ENCODE results near the gene PALLD. TPM values are rescaled to one million over a fixed set of nuclear protein-coding genes. Genes with fewer than 3 reads are reported as not detected.
A peak's percentile ranks its signal among the peaks of the same experiment; 100 is the strongest.

PALLD gene
- total RNA-seq, 1 experiment from 2014 or later = 50.0 TPM

DNA sequence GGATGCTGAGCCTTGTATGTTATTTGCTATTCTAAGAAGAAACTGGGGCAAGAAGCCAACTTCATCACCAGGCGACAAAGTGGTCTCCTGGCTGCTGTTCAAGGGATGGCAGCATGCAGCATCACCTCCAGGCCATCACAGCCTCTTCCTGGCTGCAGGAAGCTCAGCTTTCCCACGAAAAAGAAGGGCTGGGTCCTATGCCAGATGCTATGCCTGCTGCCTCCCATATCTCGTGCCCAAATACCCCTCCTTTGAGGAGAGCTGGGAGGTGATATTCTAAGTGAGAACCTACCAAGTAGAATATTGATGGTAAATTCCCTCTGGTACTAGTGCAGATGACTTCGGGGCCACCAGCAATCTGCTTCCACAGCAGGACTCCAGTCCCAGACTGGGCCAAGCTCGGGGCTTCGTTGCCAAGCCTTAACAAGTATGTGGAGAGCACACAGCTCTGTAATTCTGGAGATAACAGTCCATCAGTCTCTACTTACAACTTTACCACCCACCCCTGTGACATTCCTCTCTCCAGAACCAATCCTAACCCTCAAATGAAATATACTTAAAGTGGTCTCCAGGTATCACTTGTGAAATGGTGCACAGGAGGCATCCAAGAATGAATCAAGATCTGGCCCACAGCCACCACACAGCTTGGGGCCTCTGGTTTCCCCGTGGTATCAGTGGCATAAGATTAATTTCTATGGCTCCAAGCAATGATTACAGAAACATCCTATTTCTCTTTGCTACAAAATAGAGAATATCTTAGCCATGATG, 149.3 kb downstream of the PALLD start:
- DNase-seq (ENCODE audit: low read depth) = no peak

GRCh38 chr4:168647646-168648375, 151.0 kb downstream of the PALLD start:
- DNase-seq (ENCODE audit: low read depth) = no peak

DNA sequence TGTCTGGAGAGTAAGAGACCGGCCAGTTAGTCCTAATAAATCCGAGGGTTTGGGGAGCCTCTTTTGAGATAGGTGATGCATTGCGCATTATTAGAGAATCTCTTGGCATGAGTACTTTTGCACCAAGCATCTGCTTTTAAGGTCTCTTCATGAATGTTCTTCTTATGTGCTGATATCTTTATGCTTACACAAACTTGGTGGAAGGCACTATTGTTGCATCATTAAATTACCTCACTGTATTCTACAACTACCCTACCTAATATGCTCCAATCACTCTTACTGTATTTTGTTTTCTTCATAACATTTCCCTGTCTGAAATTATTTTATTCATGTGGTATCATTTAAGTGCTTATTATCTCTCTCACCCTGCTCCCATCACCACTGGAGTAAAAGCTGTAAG, 151.6 kb downstream of the PALLD start:
- no peak for DNase-seq (ENCODE audit: low read depth)

GRCh38 chr4:168648929-168649328, 152.1 kb downstream of the PALLD start:
- peak; percentile 57 for DNase-seq (ENCODE audit: low read depth)

GRCh38 chr4:168651374-168651773, 154.5 kb downstream of the PALLD start:
- DNase-seq (ENCODE audit: low read depth) = peak; percentile 46

- no peak for DNase-seq (ENCODE audit: low read depth)
These were observed 155.0 kb downstream of the PALLD start for GRCh38 chr4:168651864-168652263.

DNA sequence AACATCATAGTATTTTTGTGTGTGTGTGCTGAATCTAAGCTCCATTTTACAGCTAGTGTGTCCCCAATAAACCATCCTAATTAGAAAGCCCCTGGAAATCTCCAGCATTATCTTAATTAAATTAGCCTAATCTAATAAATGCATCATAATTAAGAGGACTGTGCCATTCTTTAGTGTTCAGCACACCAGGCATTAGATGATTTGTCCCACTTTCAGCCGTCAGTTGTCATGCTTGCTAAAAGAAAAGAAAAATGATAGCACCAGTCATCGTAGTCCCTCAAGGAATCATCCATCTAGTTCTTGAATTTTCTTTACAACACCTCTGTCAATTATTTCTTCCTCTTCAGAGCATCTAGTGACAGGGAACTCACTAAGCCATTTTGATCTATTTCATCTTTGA, 155.9 kb downstream of the PALLD start:
- DNase-seq (ENCODE audit: low read depth) = no peak

DNA sequence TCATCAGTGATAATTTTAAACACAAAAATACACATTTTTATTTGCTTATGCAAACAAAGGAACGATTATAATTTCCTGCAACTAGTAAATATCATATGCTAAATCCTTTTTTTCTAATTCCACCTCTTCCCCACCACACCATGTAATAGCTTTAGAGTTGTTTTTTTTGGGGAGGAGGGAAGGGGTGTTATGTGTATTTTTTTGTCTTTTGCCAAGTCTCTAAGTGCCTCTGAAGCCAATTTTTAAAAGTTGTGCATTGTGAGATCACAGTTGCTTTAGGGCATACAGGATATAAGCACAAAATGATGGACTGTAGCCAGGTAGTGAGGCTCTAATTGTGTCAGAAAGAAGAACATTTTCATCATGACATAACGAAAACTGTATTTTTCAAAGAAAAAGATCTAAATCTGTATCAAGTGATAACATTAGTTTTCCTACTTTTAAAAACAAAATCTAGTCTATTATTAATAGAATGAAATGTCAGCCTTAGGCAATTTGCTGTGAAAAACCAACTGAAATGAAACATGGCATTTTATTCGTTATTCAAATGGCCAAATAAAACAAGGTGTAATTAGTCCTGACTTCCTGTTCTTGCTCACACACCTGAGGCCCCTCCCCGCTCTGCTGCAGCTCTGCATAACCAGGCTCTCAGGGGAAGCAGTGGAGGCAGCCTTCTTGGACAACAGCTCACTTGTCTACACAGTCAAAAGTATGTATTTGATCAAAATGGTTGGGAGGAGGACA, 157.4 kb downstream of the PALLD start:
- no peak for DNase-seq (ENCODE audit: low read depth)

GRCh38 chr4:168654848-168655174, 158.0 kb downstream of the PALLD start:
- DNase-seq (ENCODE audit: low read depth) = no peak

DNA sequence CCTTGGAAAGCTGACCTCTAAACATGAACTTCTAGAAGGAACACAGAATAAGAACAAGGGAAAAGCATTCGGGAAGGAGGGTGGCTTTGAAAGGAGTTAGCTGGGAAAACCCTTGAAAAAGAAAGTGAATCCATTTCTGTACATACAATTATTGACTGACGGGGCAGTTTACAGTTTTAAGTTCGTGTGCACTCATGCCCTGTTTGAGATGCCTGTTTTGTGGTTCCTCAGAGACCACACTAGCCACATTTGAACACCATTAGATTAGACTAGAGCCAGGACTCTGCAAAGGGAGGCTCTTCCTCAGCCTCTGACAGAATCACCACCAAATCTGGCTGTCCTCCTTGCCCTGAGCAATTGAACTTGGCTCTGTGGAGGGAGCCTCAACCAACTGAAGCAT, 158.3 kb downstream of the PALLD start:
- DNase-seq (ENCODE audit: low read depth) = no peak

GRCh38 chr4:168656055-168656660, 159.3 kb downstream of the PALLD start:
- DNase-seq (ENCODE audit: low read depth) = peak; percentile 35

GRCh38 chr4:168656946-168657473, 160.2 kb downstream of the PALLD start:
- DNase-seq (ENCODE audit: low read depth) = no peak

GRCh38 chr4:168658751-168659150, 161.9 kb downstream of the PALLD start:
- no peak for DNase-seq (ENCODE audit: low read depth)

DNA sequence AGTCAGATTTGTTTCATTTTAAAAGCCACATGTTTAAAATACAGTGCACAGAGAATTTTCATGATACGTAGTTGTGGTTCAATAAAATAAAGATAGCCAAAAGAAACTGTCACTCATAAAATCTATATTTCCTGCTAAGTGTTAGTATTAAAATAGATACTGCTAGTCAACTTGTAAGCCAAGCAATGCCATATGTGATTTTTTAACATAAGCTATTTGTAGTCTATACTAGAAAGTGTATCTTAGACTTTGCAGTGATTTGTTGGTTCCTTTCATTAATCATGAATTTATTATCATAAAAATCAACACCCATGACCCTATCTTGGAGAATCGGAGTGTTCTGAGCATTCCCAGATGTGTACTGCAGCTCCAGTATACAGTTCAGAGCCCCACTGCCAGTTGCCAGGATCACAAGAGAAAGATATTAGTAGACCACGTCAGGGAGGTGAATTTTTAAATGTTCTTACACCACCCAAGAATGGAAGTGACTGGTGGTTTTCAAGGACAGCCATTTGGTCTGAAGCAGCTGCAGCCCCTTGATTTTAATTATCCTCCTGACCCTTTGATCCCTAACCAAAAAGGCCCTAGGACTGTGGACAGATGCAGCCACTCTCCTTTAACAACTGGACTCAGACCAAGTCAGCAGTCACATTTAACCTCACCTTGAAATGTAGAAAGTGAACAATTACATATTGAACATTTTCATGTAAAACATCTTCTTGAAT, 163.1 kb downstream of the PALLD start:
- DNase-seq (ENCODE audit: low read depth) = no peak

DNA sequence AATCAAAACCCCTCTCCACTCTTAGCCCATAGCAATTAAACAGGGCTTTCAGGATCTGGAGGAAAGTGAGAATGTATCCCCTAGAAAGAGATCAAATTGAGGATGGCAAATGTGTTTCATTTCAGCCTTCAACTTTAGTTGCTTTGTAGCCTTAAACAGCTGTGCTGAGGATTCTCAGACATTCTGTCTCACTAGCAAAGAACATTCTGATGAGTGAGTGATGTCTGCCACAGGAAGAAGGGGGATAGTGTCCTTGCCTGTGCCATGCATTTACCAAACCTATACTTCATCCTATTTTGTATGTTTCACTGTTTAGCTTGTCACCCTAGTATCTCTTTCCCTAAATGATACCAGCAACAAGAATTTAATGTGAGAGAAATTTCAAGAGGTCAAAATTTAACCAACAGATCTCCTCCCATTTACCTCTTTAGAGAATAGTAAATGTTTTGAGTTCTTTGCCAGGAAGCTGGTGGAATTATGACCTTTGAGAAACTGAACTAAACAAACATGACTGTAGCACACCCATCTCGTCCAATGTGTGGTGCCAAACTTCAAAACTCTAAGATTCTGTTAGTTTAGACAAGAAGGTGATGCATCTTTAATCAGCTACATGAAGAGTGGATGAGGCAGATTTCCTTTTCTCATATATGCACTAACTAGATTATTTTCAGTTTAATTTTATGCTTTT, 165.6 kb downstream of the PALLD start:
- DNase-seq (ENCODE audit: low read depth) = no peak

DNA sequence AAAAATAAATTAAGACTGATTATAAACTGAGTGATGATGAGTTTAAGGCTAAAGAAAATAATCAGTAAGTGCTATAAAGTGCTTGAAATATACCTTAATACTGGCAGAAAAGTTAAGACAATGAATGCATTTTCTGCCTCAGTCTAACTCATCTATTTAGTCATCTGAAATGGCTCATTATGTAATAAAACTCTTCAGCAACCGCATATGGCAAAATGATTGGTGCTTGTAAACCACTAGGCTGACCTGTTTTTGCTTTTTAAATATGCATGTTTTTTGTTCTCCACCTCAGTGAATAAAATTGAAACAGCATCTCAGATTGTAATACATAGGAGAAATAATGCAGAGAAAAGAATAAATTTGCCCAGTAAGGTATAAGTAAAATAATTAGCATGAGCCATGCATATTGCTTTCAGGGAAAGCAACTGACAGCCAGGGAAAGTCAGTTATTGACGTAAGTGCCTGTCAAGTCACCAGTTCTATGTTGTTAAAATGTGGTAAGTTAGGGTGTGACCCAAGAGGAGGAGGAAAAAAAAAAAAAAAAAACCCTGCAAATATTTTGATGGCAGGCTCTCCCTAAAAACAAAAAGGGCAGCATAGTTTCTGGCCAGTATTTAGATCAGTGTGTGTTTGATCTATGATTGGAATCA, 167.5 kb downstream of the PALLD start:
- no peak for DNase-seq (ENCODE audit: low read depth)

DNA sequence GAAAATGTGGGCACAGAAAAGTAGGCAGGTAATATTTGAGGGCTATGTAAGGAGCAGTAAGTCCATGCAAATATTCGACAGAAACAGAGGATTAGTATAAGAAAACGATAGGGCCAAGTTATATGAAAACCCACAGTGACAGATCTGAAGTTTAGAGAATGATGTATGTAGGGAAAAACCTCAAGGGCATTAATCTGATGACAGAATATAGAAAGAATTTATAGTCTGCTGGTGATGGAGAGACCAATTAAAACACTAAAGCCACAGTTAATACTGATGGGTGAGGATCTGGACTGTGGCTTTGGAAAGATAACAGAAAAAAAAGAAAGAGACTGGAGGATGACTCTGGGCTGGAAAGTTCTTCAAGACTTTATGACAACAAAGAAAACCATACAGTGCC, 169.7 kb downstream of the PALLD start:
- peak; percentile 46 for DNase-seq (ENCODE audit: low read depth)

DNA sequence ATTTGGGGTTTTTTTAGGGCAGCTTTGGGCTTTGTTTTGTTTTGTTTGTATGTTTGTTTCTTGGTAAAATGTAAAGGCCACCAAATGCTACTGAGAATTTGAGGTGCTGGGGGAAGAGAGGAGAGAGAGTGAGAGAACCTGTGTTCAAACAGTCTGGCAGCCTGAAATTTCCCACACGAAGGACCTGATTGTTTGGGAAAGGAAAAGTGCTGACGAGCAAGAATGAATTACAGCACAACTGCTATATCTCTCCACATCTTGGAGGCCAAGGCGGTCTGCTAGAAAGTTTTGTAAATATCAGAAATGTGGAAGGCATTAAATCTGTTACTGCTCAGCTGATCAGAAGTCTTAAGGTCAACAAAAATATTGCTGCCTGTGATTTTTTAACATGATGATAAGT, 170.5 kb downstream of the PALLD start:
- no peak for DNase-seq (ENCODE audit: low read depth)

DNA sequence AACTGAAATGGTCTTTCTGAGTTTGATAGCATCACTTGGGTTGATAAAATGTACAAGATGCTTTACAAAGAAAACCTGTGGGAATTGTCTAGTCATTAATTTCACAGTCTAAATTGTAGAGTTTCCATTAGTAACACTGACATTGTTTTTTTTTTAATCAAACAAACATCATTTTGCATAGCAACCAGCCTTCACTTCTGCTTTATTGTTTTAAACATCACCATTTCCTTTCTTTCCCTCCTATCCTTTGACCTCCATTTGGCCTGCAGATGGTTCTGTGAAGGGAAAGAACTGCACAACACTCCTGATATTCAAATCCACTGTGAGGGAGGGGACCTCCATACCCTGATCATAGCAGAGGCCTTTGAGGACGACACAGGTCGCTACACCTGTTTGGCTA, 171.1 kb downstream of the PALLD start:
- DNase-seq (ENCODE audit: low read depth) = no peak

DNA sequence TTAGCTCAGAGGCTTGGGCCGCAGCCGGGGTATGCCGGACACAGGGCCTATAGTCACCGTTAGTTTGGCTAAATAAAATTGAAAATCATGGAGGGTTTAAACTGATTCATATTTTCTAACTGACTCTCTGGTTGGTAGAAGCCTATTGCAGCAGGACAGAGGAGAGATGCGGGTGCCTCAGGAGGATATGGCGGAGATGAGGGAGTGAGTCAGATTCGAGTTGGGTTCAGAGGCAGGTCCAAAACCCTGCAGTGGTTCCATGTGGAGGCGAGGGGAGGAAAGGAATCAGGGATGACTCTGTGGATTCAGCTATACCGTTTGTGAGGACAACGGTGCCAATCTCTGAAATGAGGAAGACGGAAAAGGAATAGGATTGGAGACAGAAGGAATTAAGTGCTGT, 176.6 kb downstream of the PALLD start:
- no peak for DNase-seq (ENCODE audit: low read depth)
